Activated CD4-positive, alpha-beta T cell treated with anti-CD3 and anti-CD28 coated beads, Interleukin-2, amount 10 ng/mL, durations not matched to agents 7 days and 5 days (primary cell): ENCODE data around the gene SLC16A7. TPM values are rescaled to one million over a fixed set of nuclear protein-coding genes. Genes with fewer than 3 reads are reported as not detected.

ENCODE experiments used
- CTCF ChIA-PET: fragments of 350-600 bp; sonication (Branson Sonifier 250); formaldehyde crosslinking; loops from one replicate; lab custom pipeline; 2021; ENCODE audit warnings: antibody characterized with exemption; lab: Charles Lee
- POLR2A ChIA-PET: fragments of 350-600 bp; sonication (Branson Sonifier 250); formaldehyde crosslinking; loops from one replicate; lab custom pipeline; 2021; ENCODE audit warnings: antibody characterized with exemption; lab: Charles Lee
- DNase-seq: peaks from one replicate; pipeline ENCODE4 v3.0.0-alpha.2; 2020
- H3K27ac Mint-ChIP-seq: one replicate; pipeline ENCODE4 v1.8.0; 2021; ENCODE audit warnings: mild to moderate bottlenecking, moderate library complexity, mixed read lengths
- H3K27me3 Mint-ChIP-seq: one replicate; pipeline ENCODE4 v1.8.0; 2021; ENCODE audit warnings: mixed read lengths
- H3K36me3 Mint-ChIP-seq: one replicate; pipeline ENCODE4 v1.8.0; 2021; ENCODE audit warnings: low read depth, mixed read lengths
- H3K4me1 Mint-ChIP-seq: one replicate; pipeline ENCODE4 v1.8.0; 2021; ENCODE audit warnings: mixed read lengths
- H3K4me3 Mint-ChIP-seq: one replicate; pipeline ENCODE4 v1.8.0; 2021; ENCODE audit warnings: mild to moderate bottlenecking, moderate library complexity, mixed read lengths
- H3K9me3 Mint-ChIP-seq: one replicate; pipeline ENCODE4 v1.8.0; 2021; ENCODE audit warnings: mixed read lengths
- total RNA-seq, 2 experiments: library from RNA; stranded (reverse); gene quantifications; one replicate each; pipeline ENCODE4 v1.2.3, GENCODE V29; 2021

Gene SLC16A7
- total RNA-seq, 2 experiments from 2014 or later, result 41.9 to 46.7 TPM

DNA sequence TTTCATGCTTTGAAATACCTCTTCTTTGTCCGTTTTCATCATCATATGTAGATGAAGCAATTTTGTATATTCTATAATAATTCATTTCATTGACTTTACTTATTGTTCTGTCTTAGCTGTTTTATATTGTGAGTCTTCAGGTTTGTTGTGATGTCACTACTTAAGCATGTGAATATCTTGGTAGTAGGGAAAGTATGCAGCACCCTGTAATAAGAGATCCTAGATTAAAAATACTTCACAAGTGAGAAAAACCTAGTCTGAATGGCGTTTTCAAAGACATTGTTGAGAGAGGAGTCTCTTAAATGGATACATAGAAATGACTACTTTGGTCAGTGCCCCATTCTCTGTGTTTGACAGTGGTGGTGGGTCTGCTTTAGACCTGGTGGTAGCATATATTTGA is 61.4 kb downstream of the SLC16A7 start:
- no peak overlapping the region for H3K27ac Mint-ChIP-seq
- ChIA-PET POLR2A (no interaction called here), CTCF (no interaction called here)
- H3K9me3 Mint-ChIP-seq, result no peaks in the 10 kb centered on the region
- no peak for DNase-seq
- H3K4me3 Mint-ChIP-seq, result no peak overlapping the region
- no peaks in the 10 kb centered on the region for H3K4me1 Mint-ChIP-seq
- no peaks in the 10 kb centered on the region for H3K27me3 Mint-ChIP-seq
- H3K36me3 Mint-ChIP-seq, result peaks cover 27% of the 10 kb centered on the region

DNA sequence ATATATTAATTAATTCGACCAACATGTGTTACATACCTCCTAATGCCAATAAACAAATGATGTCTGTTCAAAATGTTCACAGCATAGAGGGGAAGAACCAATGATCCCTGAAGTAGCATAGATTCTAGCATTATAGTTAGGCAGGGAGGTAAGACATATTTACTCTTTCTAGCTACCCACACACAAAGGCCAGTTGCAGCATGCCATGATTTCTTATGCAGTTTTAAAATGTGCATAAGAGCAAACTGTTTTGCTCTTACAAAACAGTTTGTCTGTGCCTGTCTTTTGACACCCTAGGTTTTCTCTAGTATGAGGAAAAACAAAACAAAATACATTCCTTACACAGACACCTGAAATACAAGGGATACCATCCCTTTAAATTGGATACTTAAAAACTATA is 61.9 kb downstream of the SLC16A7 start:
- Mint-ChIP-seq H3K9me3 (no peaks in the 10 kb centered on the region), H3K4me3 (no peak overlapping the region), H3K36me3 (peaks cover 27% of the 10 kb centered on the region), H3K4me1 (no peaks in the 10 kb centered on the region), H3K27ac (no peak overlapping the region), H3K27me3 (no peaks in the 10 kb centered on the region)
- CTCF ChIA-PET, result no interaction called here
- no peak for DNase-seq
- POLR2A ChIA-PET, result no interaction called here

DNA sequence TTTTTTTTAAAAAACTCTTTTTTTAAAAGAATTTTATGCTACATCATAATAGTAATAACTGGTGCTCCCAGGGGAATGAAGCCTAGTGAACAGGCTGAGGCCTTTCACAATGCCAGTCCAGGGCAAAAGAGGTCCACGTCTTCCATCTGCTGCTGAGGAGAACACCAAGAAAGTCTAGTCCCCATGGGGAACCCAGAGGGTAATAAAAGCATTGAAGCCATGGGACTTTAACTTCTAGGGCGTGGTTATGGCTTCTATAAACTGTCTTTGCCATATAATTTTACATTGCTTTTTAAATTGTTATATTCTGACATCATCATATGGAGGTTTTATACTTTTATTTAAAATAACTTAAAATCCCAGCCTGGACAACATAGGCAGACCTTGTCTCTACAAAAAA is 64.3 kb downstream of the SLC16A7 start:
- H3K36me3 Mint-ChIP-seq, result peaks cover 23% of the 10 kb centered on the region

DNA sequence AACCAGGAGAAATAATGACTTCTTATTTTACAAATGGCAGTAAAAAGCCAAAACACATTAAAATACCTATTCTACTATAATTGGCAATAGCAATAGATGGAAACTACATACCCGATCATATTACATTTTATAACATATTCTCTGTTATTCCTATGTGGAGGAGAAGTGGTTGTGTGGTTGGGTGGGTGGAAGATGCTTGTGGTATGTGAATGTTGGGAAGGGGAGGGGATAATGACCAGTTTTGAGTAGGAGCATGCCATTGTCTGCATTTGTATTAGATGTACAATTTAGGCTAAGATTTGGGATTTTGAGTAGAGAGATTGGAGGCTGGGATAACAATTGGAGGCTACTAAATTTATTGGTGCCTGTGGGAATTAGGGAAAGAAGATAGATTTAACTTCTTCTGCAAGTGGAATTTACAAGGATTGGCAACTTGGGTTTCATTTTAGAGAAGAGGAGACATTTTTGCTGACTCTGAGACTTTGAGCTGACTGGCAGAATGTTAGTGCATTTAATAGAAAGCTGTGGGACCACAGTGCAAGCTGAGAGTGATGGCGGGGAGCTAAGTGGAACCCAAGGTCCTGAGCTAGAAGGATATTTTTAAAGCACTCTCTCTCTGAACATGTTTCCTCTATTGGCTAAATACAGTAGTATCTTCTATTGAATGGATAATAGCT is 65.2 kb downstream of the SLC16A7 start:
- CTCF ChIA-PET, result no interaction called here
- Mint-ChIP-seq H3K36me3 (peaks cover 22% of the 10 kb centered on the region), H3K27me3 (no peaks in the 10 kb centered on the region), H3K4me1 (no peaks in the 10 kb centered on the region), H3K27ac (no peak overlapping the region), H3K9me3 (peaks cover 4% of the 10 kb centered on the region), H3K4me3 (no peak overlapping the region)
- POLR2A ChIA-PET, result no interaction called here
- no peak for DNase-seq

More for the DNA sequence above, 64.3 kb downstream of the SLC16A7 start:
- no peaks in the 10 kb centered on the region for H3K27me3 Mint-ChIP-seq
- no peak overlapping the region for H3K4me3 Mint-ChIP-seq
- no peaks in the 10 kb centered on the region for H3K9me3 Mint-ChIP-seq
- no peaks in the 10 kb centered on the region for H3K4me1 Mint-ChIP-seq
- no peak overlapping the region for H3K27ac Mint-ChIP-seq
- no peak for DNase-seq
- ChIA-PET CTCF (no interaction called here), POLR2A (no interaction called here)

DNA sequence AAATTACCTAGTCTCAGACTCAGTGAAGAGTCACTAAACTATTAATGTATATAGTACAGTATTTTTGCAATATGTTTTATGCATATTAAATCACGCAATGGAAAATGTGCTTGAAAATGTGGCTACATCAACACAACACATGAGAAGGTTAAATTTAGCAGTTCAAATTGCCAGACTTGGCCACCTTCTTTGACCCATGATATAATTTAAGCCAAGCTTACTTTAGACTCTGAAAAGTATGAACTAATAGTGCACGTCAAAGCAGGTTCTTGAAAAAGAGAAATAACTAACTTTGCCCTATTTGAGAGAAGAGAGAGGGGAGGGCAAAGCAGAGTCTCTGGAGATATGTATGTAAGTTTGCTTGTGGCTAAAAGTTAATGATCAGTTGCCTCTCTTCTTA is 68.7 kb downstream of the SLC16A7 start:
- Mint-ChIP-seq H3K4me1 (no peaks in the 10 kb centered on the region), H3K27ac (no peak overlapping the region), H3K4me3 (no peak overlapping the region), H3K27me3 (no peaks in the 10 kb centered on the region), H3K36me3 (peaks cover 36% of the 10 kb centered on the region), H3K9me3 (peaks cover 25% of the 10 kb centered on the region)
- DNase-seq, result no peak
- POLR2A ChIA-PET, result no interaction called here
- CTCF ChIA-PET, result no interaction called here

DNA sequence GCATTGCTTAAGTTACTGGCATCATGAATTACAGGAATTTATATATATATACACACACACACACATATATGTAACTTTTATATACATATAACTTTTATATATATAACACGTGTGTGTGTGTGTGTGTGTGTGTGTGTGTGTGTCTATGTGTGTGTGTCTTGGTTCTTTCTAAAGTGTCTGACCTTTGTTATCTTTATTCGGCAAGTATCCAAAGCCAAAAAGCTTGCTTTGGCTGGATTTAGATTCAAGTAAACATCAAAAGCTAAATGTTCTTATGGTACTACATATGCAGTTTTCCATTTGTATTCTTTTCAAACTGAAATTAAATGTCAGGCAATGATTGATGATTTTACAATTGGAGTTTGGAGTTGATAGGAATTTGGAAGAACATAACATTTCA is 69.9 kb downstream of the SLC16A7 start:
- no peaks in the 10 kb centered on the region for H3K4me1 Mint-ChIP-seq

DNA sequence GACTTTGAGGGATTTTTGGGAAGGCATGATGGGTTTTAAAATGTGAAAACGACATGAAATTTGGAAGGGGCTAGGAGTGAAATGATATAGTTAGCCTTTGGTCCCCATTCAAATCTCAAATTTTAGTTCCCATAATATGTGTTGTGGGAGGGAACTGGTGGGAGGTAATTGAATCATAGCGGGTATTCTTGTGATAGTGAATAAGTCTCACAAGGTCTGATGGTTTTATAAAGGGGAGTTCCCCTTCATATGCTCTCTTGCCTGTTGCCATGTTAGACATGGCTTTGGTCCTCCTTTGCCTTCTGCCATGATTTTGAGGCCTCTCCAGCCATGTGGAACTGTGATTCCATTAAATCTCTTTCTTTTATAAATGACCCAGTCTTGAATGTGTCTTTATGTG is 72.8 kb downstream of the SLC16A7 start:
- Mint-ChIP-seq H3K36me3 (peaks cover 34% of the 10 kb centered on the region), H3K27me3 (no peaks in the 10 kb centered on the region), H3K4me3 (no peak overlapping the region), H3K27ac (no peak overlapping the region), H3K9me3 (peaks cover 28% of the 10 kb centered on the region), H3K4me1 (no peaks in the 10 kb centered on the region)
- ChIA-PET CTCF (no interaction called here), POLR2A (no interaction called here)
- DNase-seq, result no peak

More for the DNA sequence above, 69.9 kb downstream of the SLC16A7 start:
- CTCF ChIA-PET, result no interaction called here
- POLR2A ChIA-PET, result no interaction called here
- DNase-seq, result no peak
- H3K4me3 Mint-ChIP-seq, result no peak overlapping the region
- H3K27ac Mint-ChIP-seq, result no peak overlapping the region
- peaks cover 28% of the 10 kb centered on the region for H3K9me3 Mint-ChIP-seq
- no peaks in the 10 kb centered on the region for H3K27me3 Mint-ChIP-seq
- peaks cover 34% of the 10 kb centered on the region for H3K36me3 Mint-ChIP-seq

DNA sequence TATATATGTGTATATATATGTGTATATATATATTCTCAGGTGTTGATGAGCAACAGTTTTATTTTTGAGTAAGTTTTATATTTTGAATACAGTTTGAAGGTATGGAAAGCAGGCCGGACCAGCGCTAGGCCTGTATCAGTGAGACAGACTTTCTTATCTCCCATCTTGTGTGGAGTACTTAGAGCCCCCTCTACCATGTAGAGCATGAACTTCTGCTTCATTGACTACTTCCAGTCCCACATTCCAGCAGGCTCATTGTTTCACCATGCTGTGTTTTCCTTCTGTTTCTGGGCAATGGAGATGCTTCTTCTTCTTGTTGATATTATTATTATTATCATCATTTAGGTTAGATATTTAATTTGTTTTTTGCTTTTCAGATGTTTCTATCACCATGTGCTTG is 76.4 kb downstream of the SLC16A7 start:
- ChIA-PET POLR2A (no interaction called here), CTCF (no interaction called here)
- no peaks in the 10 kb centered on the region for H3K4me1 Mint-ChIP-seq
- no peak overlapping the region for H3K27ac Mint-ChIP-seq
- H3K27me3 Mint-ChIP-seq, result no peaks in the 10 kb centered on the region
- DNase-seq, result no peak
- no peak overlapping the region for H3K4me3 Mint-ChIP-seq
- H3K9me3 Mint-ChIP-seq, result peaks cover 14% of the 10 kb centered on the region
- H3K36me3 Mint-ChIP-seq, result peaks cover 30% of the 10 kb centered on the region

DNA sequence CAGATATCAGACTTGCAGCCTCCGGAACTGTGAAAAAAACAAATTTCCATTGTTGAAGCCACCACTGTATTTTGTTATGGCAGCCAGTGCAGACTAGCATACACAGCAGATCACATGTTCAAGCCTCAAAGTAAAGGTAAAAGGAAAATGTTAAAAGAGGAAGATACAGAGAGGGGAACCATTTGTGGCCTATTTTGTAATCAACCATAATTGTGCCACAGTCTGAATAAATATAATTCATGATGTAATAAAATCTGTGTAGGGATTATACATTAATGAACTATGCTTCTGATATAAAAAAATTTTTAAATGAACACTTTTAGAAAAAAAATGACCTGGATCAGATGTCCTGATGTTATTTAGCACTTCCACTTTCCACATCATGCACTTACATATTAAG is 79.6 kb downstream of the SLC16A7 start:
- ChIA-PET POLR2A (no interaction called here), CTCF (no interaction called here)
- Mint-ChIP-seq H3K4me1 (no peaks in the 10 kb centered on the region), H3K4me3 (no peak overlapping the region), H3K9me3 (peaks cover 11% of the 10 kb centered on the region), H3K36me3 (peaks cover 27% of the 10 kb centered on the region), H3K27ac (no peak overlapping the region), H3K27me3 (no peaks in the 10 kb centered on the region)
- no peak for DNase-seq

DNA sequence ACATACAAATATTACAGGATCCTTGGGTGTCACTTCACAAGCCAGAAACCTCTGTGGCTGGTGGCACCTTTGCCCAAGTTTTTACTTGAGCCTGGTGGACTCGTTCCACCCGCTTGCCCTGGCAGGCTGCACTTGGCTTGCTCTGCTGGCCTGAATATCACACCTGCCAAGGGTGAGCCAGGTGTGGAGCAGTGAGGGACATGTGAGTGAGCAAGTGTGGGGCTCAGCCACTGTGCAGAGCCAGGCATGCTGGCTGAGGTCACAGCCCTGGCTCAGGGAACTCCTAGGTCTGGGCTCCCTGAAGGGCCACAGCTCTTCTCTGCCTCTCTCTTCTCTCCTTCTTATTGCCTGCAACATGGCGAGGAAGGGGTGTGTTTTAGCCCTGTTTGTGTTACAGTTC is 82.0 kb downstream of the SLC16A7 start:
- no peak overlapping the region for H3K27ac Mint-ChIP-seq
- H3K27me3 Mint-ChIP-seq, result no peaks in the 10 kb centered on the region
- H3K36me3 Mint-ChIP-seq, result peaks cover 27% of the 10 kb centered on the region
- DNase-seq, result no peak
- no peak overlapping the region for H3K4me3 Mint-ChIP-seq
- ChIA-PET CTCF (no interaction called here), POLR2A (no interaction called here)
- peaks cover 10% of the 10 kb centered on the region for H3K9me3 Mint-ChIP-seq
- H3K4me1 Mint-ChIP-seq, result no peaks in the 10 kb centered on the region

DNA sequence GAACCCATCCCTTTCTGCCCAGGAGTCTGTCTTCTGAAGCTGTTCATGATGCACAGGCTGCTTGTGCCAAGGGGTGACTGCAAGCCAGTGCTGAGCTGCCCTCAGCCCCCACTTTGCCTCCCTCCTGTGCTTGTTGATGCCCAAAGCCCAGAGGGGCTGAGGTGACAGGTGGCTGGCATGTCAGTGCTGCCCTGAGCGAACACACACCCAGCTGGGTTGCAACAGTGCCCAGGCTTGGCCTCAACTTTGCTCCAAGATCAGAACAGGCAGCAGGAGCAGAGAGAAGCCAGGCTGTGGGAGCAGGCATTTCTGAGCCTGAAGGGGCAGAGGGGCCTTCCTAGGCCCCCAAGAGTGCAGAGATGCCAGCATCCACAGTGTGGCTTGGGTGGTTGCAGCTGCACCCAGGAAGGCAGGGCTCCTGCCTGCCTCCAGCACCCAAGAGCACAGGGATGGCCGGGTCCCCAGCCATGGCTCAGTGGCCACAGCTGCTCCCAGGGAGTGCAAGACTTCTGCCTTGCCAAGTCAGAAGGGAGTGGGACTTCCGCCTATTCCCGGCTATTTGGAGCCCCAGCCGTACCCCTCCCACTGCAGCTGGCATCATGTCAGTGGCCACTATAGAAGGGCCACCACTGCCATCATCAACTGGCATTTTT is 83.1 kb downstream of the SLC16A7 start:
- peaks cover 10% of the 10 kb centered on the region for H3K9me3 Mint-ChIP-seq
- H3K4me3 Mint-ChIP-seq, result no peak overlapping the region
- no peaks in the 10 kb centered on the region for H3K27me3 Mint-ChIP-seq
- POLR2A ChIA-PET, result no interaction called here
- H3K36me3 Mint-ChIP-seq, result peaks cover 25% of the 10 kb centered on the region
- CTCF ChIA-PET, result no interaction called here
- DNase-seq, result no peak
- no peaks in the 10 kb centered on the region for H3K4me1 Mint-ChIP-seq
- H3K27ac Mint-ChIP-seq, result no peak overlapping the region

DNA sequence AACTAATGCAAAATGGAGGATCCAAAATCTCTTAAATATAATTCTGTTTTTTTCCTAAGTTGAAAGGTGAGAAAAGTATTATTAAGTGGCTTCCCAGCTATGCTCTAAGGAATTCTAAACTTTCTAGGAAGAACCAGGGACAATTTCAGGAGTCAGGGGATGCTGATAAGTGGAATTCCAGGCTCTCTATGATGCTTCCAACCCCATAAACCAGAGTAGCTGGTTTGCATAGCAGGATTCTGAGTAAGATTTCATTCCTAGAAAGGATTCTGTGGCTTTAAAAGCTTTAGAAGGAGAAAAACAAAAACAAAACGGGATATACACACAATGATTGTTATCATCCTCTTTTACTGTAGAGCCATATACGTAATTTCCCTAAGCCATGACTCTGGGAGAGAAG is 93.9 kb downstream of the SLC16A7 start:
- Mint-ChIP-seq H3K36me3 (peaks cover 3% of the 10 kb centered on the region), H3K27me3 (no peaks in the 10 kb centered on the region), H3K4me3 (no peak overlapping the region), H3K9me3 (no peaks in the 10 kb centered on the region), H3K27ac (no peak overlapping the region), H3K4me1 (no peaks in the 10 kb centered on the region)
- POLR2A ChIA-PET, result no interaction called here
- CTCF ChIA-PET, result no interaction called here
- no peak for DNase-seq

DNA sequence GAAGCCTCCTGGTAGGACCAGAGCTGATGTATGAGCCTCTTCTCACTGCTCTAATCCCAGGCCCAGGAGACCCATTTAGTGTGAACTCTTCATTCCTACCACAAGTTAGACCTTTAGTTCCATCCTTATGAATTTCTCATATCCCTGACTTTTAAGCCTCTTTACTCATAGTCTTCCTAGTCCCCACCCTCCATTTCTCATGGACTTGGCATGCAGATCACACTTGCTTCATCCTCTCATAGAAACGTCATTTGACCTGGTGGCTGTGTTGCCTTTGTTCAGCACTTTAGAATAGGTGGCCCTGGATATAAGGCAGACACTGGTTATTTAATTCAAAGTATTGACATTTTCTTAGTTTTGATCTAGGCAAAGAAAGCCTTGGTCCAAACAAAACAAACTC is 99.5 kb downstream of the SLC16A7 start:
- Mint-ChIP-seq H3K27ac (no peak overlapping the region), H3K9me3 (no peaks in the 10 kb centered on the region), H3K4me3 (no peak overlapping the region), H3K36me3 (peaks cover 3% of the 10 kb centered on the region), H3K27me3 (no peaks in the 10 kb centered on the region), H3K4me1 (no peaks in the 10 kb centered on the region)
- CTCF ChIA-PET, result no interaction called here
- DNase-seq, result no peak
- POLR2A ChIA-PET, result no interaction called here

DNA sequence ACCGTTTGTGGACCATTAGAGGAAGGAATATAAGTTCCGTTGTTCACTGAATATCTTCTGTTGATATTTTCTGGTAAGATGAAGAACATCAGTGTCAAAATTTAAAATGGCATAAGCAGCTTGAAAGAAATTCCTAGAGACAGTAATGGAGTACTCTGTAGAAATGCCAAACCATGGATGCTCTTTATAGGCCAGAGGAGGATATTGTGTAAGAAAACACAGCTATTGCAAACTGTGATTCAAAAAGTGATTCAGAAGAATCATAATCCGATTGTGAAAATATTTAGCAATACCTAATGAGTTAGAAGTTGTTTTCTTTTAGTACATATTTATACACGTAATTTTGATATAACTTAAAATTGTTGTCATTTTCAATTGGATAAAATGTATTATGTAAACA is 102.8 kb downstream of the SLC16A7 start:
- H3K36me3 Mint-ChIP-seq, result no peaks in the 10 kb centered on the region
- no peaks in the 10 kb centered on the region for H3K27me3 Mint-ChIP-seq
- ChIA-PET POLR2A (no interaction called here), CTCF (no interaction called here)
- H3K4me3 Mint-ChIP-seq, result no peak overlapping the region
- no peaks in the 10 kb centered on the region for H3K4me1 Mint-ChIP-seq
- H3K9me3 Mint-ChIP-seq, result no peaks in the 10 kb centered on the region
- H3K27ac Mint-ChIP-seq, result no peak overlapping the region
- DNase-seq, result no peak
